ENCODE measurements around the gene PRKRA. TPM values are rescaled to one million over a fixed set of nuclear protein-coding genes. Genes with fewer than 3 reads are reported as not detected.
A peak's percentile ranks its signal among the peaks of the same experiment; 100 is the strongest.

Gene PRKRA
- total RNA-seq, 1 donor from 2014 or later: 70.3 TPM

- DNase-seq (ENCODE audit: low spot score in 2 of 2, unreplicated experiment in 2 of 2): no peak
- Mint-ChIP-seq H3K27ac (no peak overlapping the region), H3K4me1 (peaks cover 9% of the 10 kb centered on the region), H3K27me3 (ENCODE audit: low read depth) (no peaks in the 10 kb centered on the region), H3K4me3 (no peak overlapping the region), H3K36me3 (peaks cover under 1% of the 10 kb centered on the region), H3K9me3 (peaks cover 4% of the 10 kb centered on the region)
- peak; percentile 46 for TF ChIP-seq CTCF (IDR thresholded peaks at IDR 0.05; ENCODE audit: unreplicated experiment)
Observed at GRCh38 chr2:178419123-178419522, 31.9 kb downstream of the PRKRA start.

DNA sequence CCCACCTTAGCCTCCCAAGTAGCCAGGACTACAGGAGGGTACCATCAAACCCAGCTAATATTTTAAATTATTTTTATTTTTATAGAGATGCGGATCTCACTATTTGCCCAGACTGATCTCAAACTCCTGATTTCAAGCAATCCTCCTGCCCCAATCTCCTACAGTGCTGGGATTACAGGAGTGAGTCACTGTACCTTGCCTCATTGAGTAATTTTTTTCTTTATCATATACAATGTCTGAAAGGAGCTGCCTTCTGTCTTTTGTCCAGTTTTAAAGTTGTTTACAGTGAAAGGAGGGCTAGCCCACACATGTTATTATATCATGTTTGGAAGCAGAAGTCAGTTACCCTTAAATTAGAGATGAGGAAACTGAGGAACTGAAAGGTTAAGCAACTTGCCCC lies 32.5 kb downstream of the PRKRA start:
- H3K9me3 Mint-ChIP-seq: peaks cover under 1% of the 10 kb centered on the region
- no peak for TF ChIP-seq CTCF (IDR thresholded peaks at IDR 0.05; ENCODE audit: unreplicated experiment)
- H3K4me1 Mint-ChIP-seq: peaks cover 14% of the 10 kb centered on the region
- no peaks in the 10 kb centered on the region for H3K36me3 Mint-ChIP-seq
- H3K27me3 Mint-ChIP-seq (ENCODE audit: low read depth): no peaks in the 10 kb centered on the region
- no peak for DNase-seq (ENCODE audit: low spot score in 2 of 2, unreplicated experiment in 2 of 2)
- no peak overlapping the region for H3K4me3 Mint-ChIP-seq
- no peak overlapping the region for H3K27ac Mint-ChIP-seq

DNA sequence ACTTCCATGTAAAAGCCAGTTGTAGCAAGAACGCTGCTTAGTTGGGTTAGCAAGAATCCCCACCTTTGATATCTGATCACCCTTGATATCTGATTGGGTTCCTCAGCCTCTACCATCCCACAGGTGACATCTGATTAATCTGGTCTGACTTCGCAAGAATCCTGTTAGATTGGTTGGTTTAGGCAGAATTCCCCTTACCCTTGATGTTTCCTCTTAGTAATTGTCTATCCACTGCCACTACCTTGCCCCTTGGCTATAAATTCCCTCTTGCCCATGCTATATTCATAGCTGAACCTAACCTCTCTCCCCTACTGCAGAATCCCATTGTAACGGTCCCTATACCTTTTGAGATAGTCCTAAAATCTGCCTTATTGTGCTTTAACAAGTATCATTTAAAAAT lies 33.1 kb downstream of the PRKRA start:
- no peak overlapping the region for H3K4me3 Mint-ChIP-seq
- no peaks in the 10 kb centered on the region for H3K9me3 Mint-ChIP-seq
- H3K27me3 Mint-ChIP-seq (ENCODE audit: low read depth): no peaks in the 10 kb centered on the region
- no peaks in the 10 kb centered on the region for H3K36me3 Mint-ChIP-seq
- no peak for TF ChIP-seq CTCF (IDR thresholded peaks at IDR 0.05; ENCODE audit: unreplicated experiment)
- peaks cover 16% of the 10 kb centered on the region for H3K4me1 Mint-ChIP-seq
- H3K27ac Mint-ChIP-seq: no peak overlapping the region
- DNase-seq (ENCODE audit: low spot score in 2 of 2, unreplicated experiment in 2 of 2): no peak

DNA sequence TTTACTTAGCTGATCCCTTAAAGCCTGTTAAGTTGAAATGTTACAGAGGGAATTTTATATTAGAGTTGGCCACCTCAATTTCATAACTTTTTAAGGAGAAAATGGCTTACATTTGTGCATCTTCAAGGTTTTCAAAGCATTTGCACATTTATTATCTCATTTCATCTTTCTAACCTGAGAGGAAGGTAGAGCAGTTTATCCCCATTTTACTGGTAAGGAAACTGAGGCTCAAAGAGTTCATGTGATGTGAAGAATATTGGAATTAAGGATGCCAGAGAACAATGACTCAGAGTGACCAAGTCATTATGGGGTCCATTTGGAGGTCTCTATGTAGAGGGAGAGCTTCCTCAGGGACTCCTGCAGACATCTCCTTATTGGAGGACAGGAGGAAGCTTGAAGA lies 35.0 kb downstream of the PRKRA start:
- TF ChIP-seq CTCF (IDR thresholded peaks at IDR 0.05; ENCODE audit: unreplicated experiment): no peak
- peaks cover 16% of the 10 kb centered on the region for H3K4me1 Mint-ChIP-seq
- no peak overlapping the region for H3K27ac Mint-ChIP-seq
- H3K9me3 Mint-ChIP-seq: no peaks in the 10 kb centered on the region
- H3K4me3 Mint-ChIP-seq: no peak overlapping the region
- H3K36me3 Mint-ChIP-seq: no peaks in the 10 kb centered on the region
- DNase-seq (ENCODE audit: low spot score in 2 of 2, unreplicated experiment in 2 of 2): no peak
- no peaks in the 10 kb centered on the region for H3K27me3 Mint-ChIP-seq (ENCODE audit: low read depth)

GRCh38 chr2:178414266-178415247 lies 36.4 kb downstream of the PRKRA start:
- peak overlapping the region; percentile 84 for H3K4me3 Mint-ChIP-seq
- peak overlapping the region; percentile 91 for H3K27ac Mint-ChIP-seq
- no peaks in the 10 kb centered on the region for H3K9me3 Mint-ChIP-seq
- H3K27me3 Mint-ChIP-seq (ENCODE audit: low read depth): no peaks in the 10 kb centered on the region
- peak; percentile 68 to 85 for DNase-seq (ENCODE audit: low spot score in 2 of 2, unreplicated experiment in 2 of 2)
- TF ChIP-seq CTCF (IDR thresholded peaks at IDR 0.05; ENCODE audit: unreplicated experiment): peak; percentile 78
- H3K4me1 Mint-ChIP-seq: peaks cover 16% of the 10 kb centered on the region
- H3K36me3 Mint-ChIP-seq: no peaks in the 10 kb centered on the region
